GM19438 (cell line): ENCODE results near the gene HHAT.
"Not testable (repeated sequence)": the region's sequence is repeated elsewhere in the genome, so short reads cannot be mapped to it uniquely, and the experiment has no call there.

Experiments used
- ATAC-seq: cut with Tn5 transposase; IDR thresholded peaks from one replicate; pipeline ENCODE4 v1.9.1; 2021; ENCODE audit warnings: low read depth; ENCODE audit not compliant: unreplicated experiment

Gene HHAT

GRCh38 chr1:210354305-210354704 is 25.6 kb downstream of the HHAT start:
- ATAC-seq: not testable (repeated sequence)

GRCh38 chr1:210358626-210359025 is 29.9 kb downstream of the HHAT start:
- no peak for ATAC-seq

GRCh38 chr1:210359255-210359654 is 30.6 kb downstream of the HHAT start:
- no peak for ATAC-seq

GRCh38 chr1:210360852-210361477 is 32.3 kb downstream of the HHAT start:
- peak; percentile 75 for ATAC-seq

GRCh38 chr1:210361665-210362064 is 33.0 kb downstream of the HHAT start:
- ATAC-seq: no peak

GRCh38 chr1:210362526-210362925 is 33.8 kb downstream of the HHAT start:
- no peak for ATAC-seq

- ATAC-seq: no peak
Measured at GRCh38 chr1:210363119-210363518, 34.4 kb downstream of the HHAT start.

- ATAC-seq: no peak
Measured at GRCh38 chr1:210364479-210364878, 35.8 kb downstream of the HHAT start.

- ATAC-seq: no peak
Measured at GRCh38 chr1:210366767-210367166, 38.1 kb downstream of the HHAT start.

GRCh38 chr1:210367566-210367965 is 38.9 kb downstream of the HHAT start:
- no peak for ATAC-seq

- no peak for ATAC-seq
Measured at GRCh38 chr1:210369425-210369824, 40.7 kb downstream of the HHAT start.

GRCh38 chr1:210371916-210372315 is 43.2 kb downstream of the HHAT start:
- ATAC-seq: no peak

- ATAC-seq: no peak
Measured at GRCh38 chr1:210372491-210372890, 43.8 kb downstream of the HHAT start.

- ATAC-seq: no peak
Measured at GRCh38 chr1:210372931-210373627, 44.4 kb downstream of the HHAT start.

GRCh38 chr1:210373628-210373877 is 44.9 kb downstream of the HHAT start:
- no peak for ATAC-seq

GRCh38 chr1:210373878-210374599 is 45.3 kb downstream of the HHAT start:
- ATAC-seq: peak; percentile 69

- ATAC-seq: no peak
Measured at GRCh38 chr1:210374600-210374953, 45.9 kb downstream of the HHAT start.

GRCh38 chr1:210376836-210377372 is 48.2 kb downstream of the HHAT start:
- ATAC-seq: no peak

GRCh38 chr1:210377731-210378333 is 49.1 kb downstream of the HHAT start:
- no peak for ATAC-seq

- ATAC-seq: no peak
Measured at GRCh38 chr1:210378736-210379135, 50.0 kb downstream of the HHAT start.

GRCh38 chr1:210381934-210382333 is 53.2 kb downstream of the HHAT start:
- ATAC-seq: no peak
